Upper lobe of right lung (tissue), 1 donor: ENCODE data around the gene RPH3AL. TPM values are rescaled to one million over a fixed set of nuclear protein-coding genes. Genes with fewer than 3 reads are reported as not detected.
"Not testable (repeated sequence)": the region's sequence is repeated elsewhere in the genome, so short reads cannot be mapped to it uniquely, and the experiment has no call there.

Source experiments
- ATAC-seq: fragments of 200-7000 bp; cut with Tn5 transposase; one replicate; pipeline ENCODE4 v1.9.1; 2020; ENCODE audit warnings: mild to moderate bottlenecking, moderate library complexity
- DNase-seq: peaks from one replicate; pipeline ENCODE4 v3.0.0-alpha.2; 2020
- H3K27ac ChIP-seq: fragments of 200-600 bp; one replicate; pipeline ENCODE4 v1.8.0; 2022
- H3K27me3 ChIP-seq: fragments of 200-600 bp; one replicate; pipeline ENCODE4 v1.8.0; 2022; ENCODE audit warnings: mild to moderate bottlenecking
- H3K36me3 ChIP-seq: fragments of 200-600 bp; one replicate; pipeline ENCODE4 v1.8.0; 2022
- H3K4me1 ChIP-seq: fragments of 200-600 bp; one replicate; pipeline ENCODE4 v1.8.0; 2022
- H3K4me3 ChIP-seq: fragments of 200-600 bp; one replicate; pipeline ENCODE4 v1.8.0; 2022; ENCODE audit warnings: mild to moderate bottlenecking
- H3K9me3 ChIP-seq: fragments of 200-600 bp; one replicate; pipeline ENCODE4 v1.8.0; 2022
- intact Hi-C: fragments of 100-400 bp; cut with DNase I; formaldehyde crosslinking; loops from one replicate; pipeline ENCODE4 v1.11.0; 2022
- total RNA-seq: library from RNA; stranded (reverse); fragmentation: NEBNext Ultra II Directional; extraction: Animal tissue kit (Norgen Biotek cat#: 25700); gene quantifications from one replicate; pipeline ENCODE4 v1.2.1, GENCODE V29; 2021
- TF ChIP-seq, protein P1 (sequence below): fragments of 200-600 bp; IDR thresholded peaks from one replicate; pipeline ENCODE4 v1.8.0; 2022; ENCODE audit warnings: antibody characterized with exemption
- donor health status: DM: no; HTN: yes; CAD: no; lungs with severe emphysema.

The RPH3AL gene
- total RNA-seq, 1 donor from 2014 or later, result 33.3 TPM

DNA sequence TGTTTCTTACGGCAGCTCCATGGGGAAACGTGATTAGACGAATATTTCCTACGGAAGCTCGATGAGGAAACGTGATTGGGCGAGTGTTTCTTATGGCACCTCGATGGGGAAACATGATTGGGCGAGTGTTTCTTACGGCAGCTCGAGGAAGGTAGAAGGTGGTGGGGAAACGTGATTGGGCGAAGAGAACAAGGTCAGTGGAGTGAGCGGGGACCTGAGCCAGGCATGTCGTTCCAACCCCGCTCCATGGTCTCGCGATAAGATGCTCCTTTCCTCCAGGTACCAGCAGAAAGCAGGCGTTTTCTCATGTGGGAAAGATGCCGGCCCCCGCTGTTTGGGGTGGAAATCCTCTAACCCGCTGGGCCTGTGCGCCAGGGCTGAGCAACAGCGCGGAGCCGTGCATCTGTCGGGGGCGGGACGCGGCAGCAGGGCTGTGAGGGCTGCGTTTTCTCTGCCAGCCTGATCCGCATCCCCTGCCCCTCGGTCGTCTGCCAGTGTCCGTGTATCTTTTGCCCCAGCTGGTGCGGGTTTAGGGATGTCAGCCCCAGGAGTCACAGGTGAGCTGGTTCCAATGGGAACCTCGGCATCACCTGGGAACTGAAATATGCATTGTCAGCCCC is 145.6 kb downstream of the RPH3AL start:
- no peaks in the 10 kb centered on the region for H3K9me3 ChIP-seq
- no peaks in the 10 kb centered on the region for H3K4me1 ChIP-seq
- ATAC-seq, result no peak
- H3K27ac ChIP-seq, result no peak overlapping the region
- no peak overlapping the region for H3K4me3 ChIP-seq
- H3K27me3 ChIP-seq, result no peaks in the 10 kb centered on the region
- no peaks in the 10 kb centered on the region for H3K36me3 ChIP-seq
- TF ChIP-seq, protein P1, sequence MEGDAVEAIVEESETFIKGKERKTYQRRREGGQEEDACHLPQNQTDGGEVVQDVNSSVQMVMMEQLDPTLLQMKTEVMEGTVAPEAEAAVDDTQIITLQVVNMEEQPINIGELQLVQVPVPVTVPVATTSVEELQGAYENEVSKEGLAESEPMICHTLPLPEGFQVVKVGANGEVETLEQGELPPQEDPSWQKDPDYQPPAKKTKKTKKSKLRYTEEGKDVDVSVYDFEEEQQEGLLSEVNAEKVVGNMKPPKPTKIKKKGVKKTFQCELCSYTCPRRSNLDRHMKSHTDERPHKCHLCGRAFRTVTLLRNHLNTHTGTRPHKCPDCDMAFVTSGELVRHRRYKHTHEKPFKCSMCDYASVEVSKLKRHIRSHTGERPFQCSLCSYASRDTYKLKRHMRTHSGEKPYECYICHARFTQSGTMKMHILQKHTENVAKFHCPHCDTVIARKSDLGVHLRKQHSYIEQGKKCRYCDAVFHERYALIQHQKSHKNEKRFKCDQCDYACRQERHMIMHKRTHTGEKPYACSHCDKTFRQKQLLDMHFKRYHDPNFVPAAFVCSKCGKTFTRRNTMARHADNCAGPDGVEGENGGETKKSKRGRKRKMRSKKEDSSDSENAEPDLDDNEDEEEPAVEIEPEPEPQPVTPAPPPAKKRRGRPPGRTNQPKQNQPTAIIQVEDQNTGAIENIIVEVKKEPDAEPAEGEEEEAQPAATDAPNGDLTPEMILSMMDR, result no peak
- no peak for DNase-seq
- intact Hi-C loops, result no loop called here

DNA sequence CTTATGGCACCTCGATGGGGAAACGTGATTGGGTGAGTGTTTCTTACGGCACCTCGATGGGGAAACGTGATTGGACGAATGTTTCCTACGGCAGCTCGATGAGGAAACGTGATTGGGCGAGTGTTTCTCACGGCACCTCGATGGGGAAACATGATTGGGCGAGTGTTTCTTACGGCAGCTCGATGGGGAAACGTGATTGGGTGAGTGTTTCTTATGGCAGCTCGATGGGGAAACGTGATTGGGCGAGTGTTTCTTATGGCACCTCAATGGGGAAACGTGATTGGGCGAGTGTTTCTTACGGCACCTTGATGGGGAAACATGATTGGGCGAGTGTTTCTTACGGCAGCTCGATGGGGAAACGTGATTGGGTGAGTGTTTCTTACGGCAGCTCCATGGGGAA is 146.1 kb downstream of the RPH3AL start:
- ATAC-seq, H3K36me3 ChIP-seq, H3K27me3 ChIP-seq, DNase-seq, H3K27ac ChIP-seq, H3K4me1 ChIP-seq, H3K4me3 ChIP-seq, H3K9me3 ChIP-seq, intact Hi-C loops: not testable (repeated sequence)

DNA sequence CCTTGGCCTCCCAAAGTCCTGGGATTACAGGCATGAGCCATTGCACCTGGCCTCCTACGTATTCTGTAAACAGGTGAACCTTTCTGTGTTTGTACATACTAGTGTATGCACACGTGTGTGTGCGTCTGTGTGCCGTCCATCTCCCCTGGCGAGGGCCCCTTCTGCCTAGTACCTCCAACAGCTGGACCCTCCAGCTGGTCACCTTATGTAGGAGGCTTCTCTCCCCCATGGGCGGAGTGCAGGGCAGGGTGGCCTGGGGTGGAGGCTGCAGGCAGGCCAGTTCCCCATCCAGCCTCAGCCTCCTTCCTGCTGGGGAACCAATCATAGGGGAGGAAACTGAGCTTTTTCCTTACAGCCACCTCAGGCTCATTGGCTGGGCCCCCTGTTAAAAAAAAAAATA is 146.8 kb downstream of the RPH3AL start:
- intact Hi-C loops, result no loop called here
- no peak overlapping the region for H3K4me3 ChIP-seq
- DNase-seq, result no peak

DNA sequence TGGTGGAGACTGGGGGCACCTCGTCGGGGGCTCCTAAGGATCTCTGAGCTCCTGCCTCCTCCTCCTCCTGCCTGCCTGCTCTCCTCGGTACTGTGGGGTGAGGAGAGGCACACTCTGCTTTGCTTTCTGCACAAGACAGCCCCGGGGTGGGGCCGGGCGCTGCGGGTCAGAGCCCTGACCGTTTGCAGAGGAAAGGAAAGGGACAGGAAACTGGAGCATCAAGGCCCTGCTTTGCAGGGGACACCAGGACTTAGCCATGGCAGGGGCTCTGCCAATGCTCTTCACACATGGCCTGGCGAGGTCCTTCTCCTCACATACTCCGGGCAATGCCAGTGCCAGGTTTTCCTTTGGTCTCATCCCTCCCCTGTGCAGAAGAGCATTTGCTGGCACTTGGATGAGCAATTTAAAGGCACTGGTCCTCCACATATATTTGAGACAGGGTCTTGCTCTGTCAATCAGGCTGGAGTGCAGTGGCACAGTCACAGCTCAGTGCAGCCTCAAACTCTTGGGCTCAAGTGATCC is 147.4 kb downstream of the RPH3AL start:
- no peaks in the 10 kb centered on the region for H3K27me3 ChIP-seq
- ATAC-seq, result no peak
- no peak for DNase-seq
- no peaks in the 10 kb centered on the region for H3K36me3 ChIP-seq
- intact Hi-C loops, result no loop called here
- H3K27ac ChIP-seq, result no peak overlapping the region
- no peak overlapping the region for H3K4me3 ChIP-seq
- TF ChIP-seq, protein P1, result no peak
- H3K9me3 ChIP-seq, result no peaks in the 10 kb centered on the region
- H3K4me1 ChIP-seq, result peaks cover 4% of the 10 kb centered on the region

More for the DNA sequence above, 146.8 kb downstream of the RPH3AL start:
- H3K9me3 ChIP-seq, result no peaks in the 10 kb centered on the region
- TF ChIP-seq, protein P1, result no peak
- no peak for ATAC-seq
- no peaks in the 10 kb centered on the region for H3K4me1 ChIP-seq
- H3K27ac ChIP-seq, result no peak overlapping the region
- H3K36me3 ChIP-seq, result no peaks in the 10 kb centered on the region
- no peaks in the 10 kb centered on the region for H3K27me3 ChIP-seq

DNA sequence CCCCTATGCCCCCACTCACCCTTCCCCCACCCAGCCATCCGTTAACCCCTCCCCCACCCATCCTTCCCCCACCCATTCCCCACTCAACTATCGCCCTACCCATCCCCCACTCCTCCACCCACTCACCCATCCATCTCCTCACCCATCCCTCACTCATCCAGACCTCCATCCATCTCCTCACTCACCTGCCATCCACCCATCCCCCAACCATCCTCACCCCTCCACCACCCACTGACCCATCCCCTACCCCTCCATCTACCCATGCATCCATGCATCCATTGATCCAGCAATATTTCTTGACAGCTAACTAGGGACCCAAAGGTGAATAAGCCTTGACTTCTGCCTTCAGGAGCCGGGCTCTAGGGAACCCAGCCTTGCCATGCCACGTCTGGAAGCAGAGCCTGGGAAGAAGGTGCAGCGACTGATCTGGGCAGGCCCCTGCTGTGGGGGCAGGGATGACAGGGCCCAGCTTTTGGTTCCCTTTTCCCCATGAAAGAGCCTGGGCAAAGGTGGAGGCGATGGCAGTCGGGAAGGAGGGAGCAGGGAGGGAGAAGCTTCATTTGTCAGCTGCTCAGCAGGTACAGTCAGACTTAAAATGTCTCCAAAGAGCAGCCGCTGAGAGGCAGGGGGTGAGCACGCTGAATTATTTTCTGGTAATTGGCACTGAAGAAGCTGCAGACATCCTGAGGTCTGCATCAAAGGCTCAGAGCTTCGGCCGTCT is 148.0 kb downstream of the RPH3AL start:
- Histone ChIP-seq H3K36me3 (no peaks in the 10 kb centered on the region), H3K9me3 (no peaks in the 10 kb centered on the region), H3K4me1 (peaks cover 10% of the 10 kb centered on the region), H3K27me3 (no peaks in the 10 kb centered on the region), H3K27ac (no peak overlapping the region), H3K4me3 (no peak overlapping the region)
- TF ChIP-seq, protein P1, result no peak
- ATAC-seq, result no peak
- DNase-seq, result no peak
- intact Hi-C loops, result no loop called here

DNA sequence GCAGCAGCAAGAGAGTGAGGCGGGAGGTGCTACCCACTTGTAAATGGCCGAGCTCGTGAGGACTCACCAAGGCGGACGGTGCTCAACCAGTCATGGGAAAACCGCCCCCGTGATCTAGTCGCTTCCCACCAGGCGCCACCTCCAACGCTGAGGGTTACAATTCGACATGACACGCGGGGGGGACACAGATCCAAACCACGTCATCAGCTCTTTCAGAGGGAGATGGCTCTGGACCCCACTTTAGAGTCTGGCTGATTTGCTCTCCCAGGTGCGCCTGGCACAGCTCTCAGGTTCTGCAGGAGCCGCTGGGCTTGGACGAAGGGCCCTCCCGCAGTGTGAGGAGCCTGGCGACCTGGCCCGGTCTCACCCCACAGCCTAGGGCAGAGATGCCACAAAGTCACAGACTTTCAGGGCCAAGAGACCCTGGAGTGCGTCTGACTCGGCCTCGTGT is 150.1 kb downstream of the RPH3AL start:
- Histone ChIP-seq H3K4me3 (no peak overlapping the region), H3K27ac (no peak overlapping the region), H3K36me3 (no peaks in the 10 kb centered on the region), H3K27me3 (no peaks in the 10 kb centered on the region), H3K9me3 (no peaks in the 10 kb centered on the region), H3K4me1 (peaks cover 13% of the 10 kb centered on the region)
- TF ChIP-seq, protein P1, result no peak
- DNase-seq (no peak), ATAC-seq (no peak)
- intact Hi-C loops, result no loop called here

DNA sequence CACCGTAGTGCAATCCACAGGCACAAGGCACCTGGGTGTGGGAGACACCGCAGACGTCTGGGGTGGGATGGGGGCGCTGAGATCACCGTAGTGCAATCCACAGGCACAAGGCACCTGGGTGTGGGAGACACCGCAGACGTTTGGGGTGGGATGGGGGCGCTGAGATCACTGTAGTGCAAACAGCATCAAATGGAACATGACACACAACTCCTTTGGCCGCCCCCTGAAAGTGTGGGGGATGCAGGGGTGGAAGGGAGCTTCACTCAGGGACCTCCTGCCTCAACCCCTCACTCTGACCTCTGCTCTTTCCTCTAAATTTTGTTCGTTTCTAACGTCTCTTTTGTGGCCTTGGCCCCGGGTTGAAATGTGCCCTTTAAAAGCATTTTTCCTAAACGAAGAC is 150.9 kb downstream of the RPH3AL start:
- H3K9me3 ChIP-seq, H3K36me3 ChIP-seq, H3K27ac ChIP-seq, ATAC-seq, DNase-seq, H3K4me3 ChIP-seq, intact Hi-C loops, H3K27me3 ChIP-seq: not testable (repeated sequence)
- H3K4me1 ChIP-seq, result peaks cover 13% of the 10 kb centered on the region

DNA sequence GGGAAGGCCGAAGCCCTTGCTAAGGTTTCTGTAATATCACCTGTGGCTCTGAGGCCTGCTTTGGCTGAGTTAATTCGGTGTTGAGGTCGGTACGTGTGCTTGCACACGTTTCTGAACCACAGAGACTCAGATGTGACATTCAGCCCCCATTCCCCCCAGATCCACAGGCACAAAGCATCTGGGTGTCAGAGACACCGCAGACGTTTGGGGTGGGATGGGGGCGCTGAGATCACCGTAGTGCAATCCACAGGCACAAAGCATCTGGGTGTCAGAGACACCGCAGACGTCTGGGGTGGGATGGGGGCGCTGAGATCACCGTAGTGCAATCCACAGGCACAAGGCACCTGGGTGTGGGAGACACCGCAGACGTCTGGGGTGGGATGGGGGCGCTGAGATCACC is 151.3 kb downstream of the RPH3AL start:
- ATAC-seq, H3K9me3 ChIP-seq, H3K4me3 ChIP-seq, intact Hi-C loops, H3K27ac ChIP-seq, H3K36me3 ChIP-seq, H3K27me3 ChIP-seq, DNase-seq: not testable (repeated sequence)
- peaks cover 13% of the 10 kb centered on the region for H3K4me1 ChIP-seq
